Measurements from ENCODE around the gene ARHGEF28. TPM values are rescaled to one million over a fixed set of nuclear protein-coding genes. Genes with fewer than 3 reads are reported as not detected.

The ARHGEF28 gene
- total RNA-seq, 1 experiment from 2014 or later = 0.57 TPM

GRCh38 chr5:73820326-73820725 is 194.3 kb downstream of the ARHGEF28 start:
- Histone ChIP-seq H3K4me2 (ENCODE audit: insufficient read depth, insufficient read length, low read length) (no peak overlapping the region), H3K23ac (ENCODE audit: insufficient read length, low read depth, low read length) (no peak overlapping the region), H2AK5ac (ENCODE audit: insufficient read length, low read length) (no peak overlapping the region), H2BK5ac (ENCODE audit: insufficient read length, low read length) (no peak overlapping the region), H4K5ac (ENCODE audit: insufficient read length, low read depth, low read length) (no peak overlapping the region), H3K4ac (ENCODE audit: low read depth, low read length) (no peak overlapping the region), H2AFZ (ENCODE audit: low read length) (no peak overlapping the region), H3K4me1 (ENCODE audit: insufficient read depth, low read length) (no peaks in the 10 kb centered on the region), H2BK20ac (ENCODE audit: low read depth, low read length, poor library complexity, severe bottlenecking) (no peak overlapping the region), H3K27ac (ENCODE audit: insufficient read length, low read depth, low read length) (no peak overlapping the region), H4K91ac (ENCODE audit: insufficient read length, low read depth, low read length) (no peak overlapping the region), H3K9ac (ENCODE audit: extremely low read depth, insufficient read length, low read length) (no peak overlapping the region), H3K9me3 (ENCODE audit: control insufficient read depth, low read depth, low read length) (no peaks in the 10 kb centered on the region), H3K27me3 (ENCODE audit: insufficient read depth, low read length) (no peaks in the 10 kb centered on the region), H3K56ac (ENCODE audit: insufficient read length, low read depth, low read length) (no peak overlapping the region), H3T11ph (ENCODE audit: low read length) (no peak overlapping the region), H2BK120ac (ENCODE audit: low read depth, low read length, poor library complexity, severe bottlenecking) (no peak overlapping the region), H3K18ac (ENCODE audit: insufficient read length, low read depth, low read length) (no peak overlapping the region), H3K79me2 (ENCODE audit: insufficient read depth, low read length) (no peaks in the 10 kb centered on the region), H4K8ac (replicated peaks; ENCODE audit: insufficient read length, low read depth, low read length) (no peak overlapping the region), H2BK15ac (ENCODE audit: low read depth, low read length) (no peak overlapping the region), H4K20me1 (ENCODE audit: control insufficient read depth, insufficient read depth, insufficient read length) (no peaks in the 10 kb centered on the region), H3K14ac (ENCODE audit: insufficient read depth, low read length) (no peak overlapping the region), H3K23me2 (ENCODE audit: insufficient read length, low read depth, low read length, poor library complexity, severe bottlenecking) (no peaks in the 10 kb centered on the region), H3K79me1 (ENCODE audit: insufficient read depth, low read depth, low read length, poor library complexity, severe bottlenecking) (no peaks in the 10 kb centered on the region), H2BK12ac (ENCODE audit: insufficient read length, low read depth, low read length) (no peak overlapping the region)
- TF ChIP-seq, protein P1, sequence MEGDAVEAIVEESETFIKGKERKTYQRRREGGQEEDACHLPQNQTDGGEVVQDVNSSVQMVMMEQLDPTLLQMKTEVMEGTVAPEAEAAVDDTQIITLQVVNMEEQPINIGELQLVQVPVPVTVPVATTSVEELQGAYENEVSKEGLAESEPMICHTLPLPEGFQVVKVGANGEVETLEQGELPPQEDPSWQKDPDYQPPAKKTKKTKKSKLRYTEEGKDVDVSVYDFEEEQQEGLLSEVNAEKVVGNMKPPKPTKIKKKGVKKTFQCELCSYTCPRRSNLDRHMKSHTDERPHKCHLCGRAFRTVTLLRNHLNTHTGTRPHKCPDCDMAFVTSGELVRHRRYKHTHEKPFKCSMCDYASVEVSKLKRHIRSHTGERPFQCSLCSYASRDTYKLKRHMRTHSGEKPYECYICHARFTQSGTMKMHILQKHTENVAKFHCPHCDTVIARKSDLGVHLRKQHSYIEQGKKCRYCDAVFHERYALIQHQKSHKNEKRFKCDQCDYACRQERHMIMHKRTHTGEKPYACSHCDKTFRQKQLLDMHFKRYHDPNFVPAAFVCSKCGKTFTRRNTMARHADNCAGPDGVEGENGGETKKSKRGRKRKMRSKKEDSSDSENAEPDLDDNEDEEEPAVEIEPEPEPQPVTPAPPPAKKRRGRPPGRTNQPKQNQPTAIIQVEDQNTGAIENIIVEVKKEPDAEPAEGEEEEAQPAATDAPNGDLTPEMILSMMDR (conservative IDR thresholded peaks at IDR 0.05) = no peak
- Mint-ChIP-seq H3K9me3 (no peaks in the 10 kb centered on the region), H3K4me1 (no peaks in the 10 kb centered on the region), H3K4me3 (no peak overlapping the region), H3K27me3 (ENCODE audit: low read depth) (no peaks in the 10 kb centered on the region), H3K36me3 (ENCODE audit: insufficient read depth in 1 of 3, low read depth in 3 of 3) (peaks cover 0 to 2% (median 0%) of the 10 kb centered on the region in 3 experiments; a peak in 1 of 7 replicates), H3K27ac (no peak overlapping the region; a peak in 1 of 7 replicates)
- no CpG with 5 or more reads among the region's 2 CpGs for WGBS (ENCODE audit: extremely low coverage, insufficient read length, low lambda C conversion rate)
- DNase-seq = no peak
